Fibroblast of the aortic adventitia (primary cell): ENCODE measurements around the gene EPHA7. TPM values are rescaled to one million over a fixed set of nuclear protein-coding genes. Genes with fewer than 3 reads are reported as not detected.

Source experiments
- DNase-seq: peaks from one replicate; pipeline ENCODE4 v3.0.0-alpha.2; 2010; ENCODE audit warnings: low read depth
- H3K4me3 ChIP-seq: 2 replicates; pipeline ENCODE4 v1.5.1; 2011; ENCODE audit warnings: low read depth, mild to moderate bottlenecking, control low read depth, low read length, moderate library complexity
- total RNA-seq: library from RNA; depleted of rRNA; stranded (reverse); fragments of >200 nt; gene quantifications from 2 replicates; pipeline ENCODE4 v1.2.3, GENCODE V29; 2012; ENCODE audit warnings: low replicate concordance
- TF ChIP-seq, protein P1 (sequence below): IDR thresholded peaks from 2 replicates; pipeline ENCODE4 v1.5.1; 2011; ENCODE audit warnings: mild to moderate bottlenecking, low read length, control low read depth, inconsistent platforms; ENCODE audit not compliant: insufficient read depth

The EPHA7 gene
- total RNA-seq, 1 donor: 1.5 TPM

DNA sequence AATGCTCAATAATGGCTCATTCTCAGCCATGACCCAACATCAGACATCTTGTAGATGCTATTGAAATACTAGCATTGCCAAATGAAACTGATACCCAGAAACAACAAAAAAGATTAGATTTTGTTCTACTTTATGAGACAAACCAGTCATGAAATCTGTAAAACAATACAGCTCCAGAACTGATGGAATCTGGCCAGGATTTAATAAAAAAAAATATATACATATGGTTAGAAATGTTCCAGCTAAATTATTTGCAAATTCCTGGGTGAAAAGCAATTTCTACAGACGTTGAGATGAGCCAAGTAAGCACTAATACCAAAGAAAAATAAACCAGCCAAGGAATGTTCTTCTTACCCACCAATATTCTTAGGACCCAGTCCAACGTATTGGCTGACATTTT, 201.3 kb downstream of the EPHA7 start:
- no peak for DNase-seq
- no peak overlapping the region for H3K4me3 ChIP-seq
- TF ChIP-seq, protein P1, sequence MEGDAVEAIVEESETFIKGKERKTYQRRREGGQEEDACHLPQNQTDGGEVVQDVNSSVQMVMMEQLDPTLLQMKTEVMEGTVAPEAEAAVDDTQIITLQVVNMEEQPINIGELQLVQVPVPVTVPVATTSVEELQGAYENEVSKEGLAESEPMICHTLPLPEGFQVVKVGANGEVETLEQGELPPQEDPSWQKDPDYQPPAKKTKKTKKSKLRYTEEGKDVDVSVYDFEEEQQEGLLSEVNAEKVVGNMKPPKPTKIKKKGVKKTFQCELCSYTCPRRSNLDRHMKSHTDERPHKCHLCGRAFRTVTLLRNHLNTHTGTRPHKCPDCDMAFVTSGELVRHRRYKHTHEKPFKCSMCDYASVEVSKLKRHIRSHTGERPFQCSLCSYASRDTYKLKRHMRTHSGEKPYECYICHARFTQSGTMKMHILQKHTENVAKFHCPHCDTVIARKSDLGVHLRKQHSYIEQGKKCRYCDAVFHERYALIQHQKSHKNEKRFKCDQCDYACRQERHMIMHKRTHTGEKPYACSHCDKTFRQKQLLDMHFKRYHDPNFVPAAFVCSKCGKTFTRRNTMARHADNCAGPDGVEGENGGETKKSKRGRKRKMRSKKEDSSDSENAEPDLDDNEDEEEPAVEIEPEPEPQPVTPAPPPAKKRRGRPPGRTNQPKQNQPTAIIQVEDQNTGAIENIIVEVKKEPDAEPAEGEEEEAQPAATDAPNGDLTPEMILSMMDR: no peak

DNA sequence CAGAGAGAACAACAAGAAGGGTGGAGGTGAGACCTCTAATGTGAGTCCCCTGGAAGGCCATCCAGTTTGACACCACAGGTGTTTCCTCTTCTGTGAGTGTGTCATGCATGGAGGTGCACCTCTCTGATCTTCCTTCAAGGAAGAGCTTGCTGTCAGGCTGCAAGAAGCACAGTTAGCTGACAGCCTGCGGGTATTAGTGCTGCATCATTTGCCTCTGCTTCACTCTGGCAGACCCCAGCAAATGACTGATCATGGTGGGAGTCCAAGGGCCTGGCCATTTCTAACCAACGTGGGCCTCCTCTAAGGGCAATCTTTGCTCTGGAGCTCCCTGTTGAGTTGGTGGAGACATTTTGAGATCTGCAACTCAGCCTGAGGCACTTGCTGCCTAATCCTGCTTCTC, 206.3 kb downstream of the EPHA7 start:
- H3K4me3 ChIP-seq: no peak overlapping the region
- no peak for DNase-seq
- TF ChIP-seq, protein P1: no peak

DNA sequence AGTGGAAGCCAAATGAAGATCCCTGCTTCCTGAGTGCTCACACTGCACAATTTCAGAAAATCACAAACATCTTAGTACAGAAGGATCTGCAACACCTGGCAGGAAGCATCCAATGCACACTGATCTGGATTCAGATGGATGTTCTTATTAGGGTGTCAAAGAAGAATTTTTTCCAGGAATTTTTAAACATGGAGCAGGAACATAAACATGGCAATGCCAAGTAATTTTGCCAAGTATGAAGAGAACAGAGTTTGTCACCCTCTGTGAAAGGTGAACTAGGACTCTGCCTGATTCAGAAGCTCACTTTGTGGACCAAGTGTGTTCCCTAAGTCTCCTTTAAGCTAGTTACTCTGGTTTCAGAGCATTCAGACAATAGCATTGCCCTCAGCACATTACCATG, 208.5 kb downstream of the EPHA7 start:
- no peak for DNase-seq
- H3K4me3 ChIP-seq: no peak overlapping the region
- TF ChIP-seq, protein P1: no peak

DNA sequence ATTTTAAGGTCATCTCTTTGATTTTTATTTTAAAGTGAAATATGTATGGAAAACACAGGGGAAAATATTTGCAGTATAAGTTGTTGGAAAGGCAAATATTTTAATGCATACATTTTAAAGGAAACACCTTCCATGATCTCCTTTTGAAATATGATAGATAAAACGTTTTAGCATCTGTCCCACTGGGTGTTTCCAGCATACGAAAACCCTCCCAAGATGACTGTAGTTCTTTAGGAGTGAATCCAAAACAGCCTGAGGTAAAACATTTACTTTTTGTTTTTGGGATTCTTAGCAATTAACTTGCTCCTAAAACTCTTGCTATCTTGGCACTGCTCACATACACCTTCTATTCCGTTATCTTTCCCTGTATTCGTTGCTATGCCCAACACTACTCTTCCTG, 210.0 kb downstream of the EPHA7 start:
- TF ChIP-seq, protein P1: no peak
- H3K4me3 ChIP-seq: no peak overlapping the region
- no peak for DNase-seq

DNA sequence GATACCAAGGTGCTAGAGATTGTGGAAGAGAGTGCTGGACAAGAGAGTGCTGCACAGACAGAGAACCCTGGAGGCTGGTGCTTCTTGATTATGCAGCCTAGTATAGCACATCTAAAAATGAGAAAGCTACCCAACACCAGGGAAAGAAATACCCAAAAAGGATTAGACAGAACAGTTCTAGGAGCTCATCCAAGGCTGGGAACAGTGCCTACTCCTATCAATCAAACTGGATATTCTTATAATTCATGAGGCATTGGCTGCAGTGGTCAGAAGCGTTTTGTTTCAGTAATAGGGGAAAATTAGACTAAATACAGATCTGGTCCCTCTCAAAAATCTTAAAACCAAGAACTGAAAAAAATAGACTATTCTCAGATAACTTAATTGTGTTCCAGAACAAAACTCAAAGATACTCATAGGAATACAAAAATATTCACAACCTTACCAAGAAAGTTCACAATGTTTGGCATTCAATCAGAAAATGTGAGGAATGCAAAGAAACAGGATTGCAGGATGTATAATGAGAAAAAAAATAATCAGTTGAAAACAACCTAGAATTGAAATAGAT, 222.9 kb downstream of the EPHA7 start:
- DNase-seq: no peak
- H3K4me3 ChIP-seq: no peak overlapping the region
- TF ChIP-seq, protein P1: no peak

DNA sequence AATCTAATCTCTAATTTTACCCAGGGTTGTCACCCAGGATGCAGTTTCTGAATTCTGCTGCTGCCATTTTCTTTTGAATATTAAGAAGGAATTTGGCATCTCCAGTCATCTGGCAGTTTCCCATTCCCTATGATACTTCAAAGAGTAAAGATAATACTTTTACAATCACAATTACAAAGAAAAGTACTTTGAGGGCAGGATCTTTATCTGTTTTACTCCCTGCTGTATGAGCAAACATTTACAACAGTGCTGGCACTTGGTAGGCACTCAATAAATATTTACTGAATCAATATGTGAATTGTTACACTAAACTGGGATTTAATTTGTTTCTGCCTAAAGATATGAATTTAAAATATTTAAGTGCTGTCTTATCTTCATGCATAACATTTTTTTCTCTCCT, 224.9 kb downstream of the EPHA7 start:
- no peak for DNase-seq
- no peak overlapping the region for H3K4me3 ChIP-seq
- TF ChIP-seq, protein P1: no peak

DNA sequence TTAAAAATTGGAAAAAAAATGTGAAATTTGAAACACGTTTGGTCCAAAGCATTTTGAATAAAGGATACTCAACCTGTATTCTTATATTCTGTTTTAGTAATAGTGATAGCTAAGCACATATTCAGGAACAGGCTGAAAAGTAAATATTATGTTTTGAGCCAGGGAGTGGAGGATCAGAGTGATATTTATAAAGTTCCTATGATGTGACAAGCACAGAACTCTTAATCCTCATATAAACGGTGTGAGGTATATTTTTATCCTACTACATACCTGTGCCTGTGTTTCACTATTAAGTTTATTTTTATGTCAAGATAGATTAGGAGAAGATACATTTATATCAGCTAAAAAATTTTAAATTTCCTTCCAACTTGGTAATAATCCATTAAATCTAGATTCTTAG, 225.5 kb downstream of the EPHA7 start:
- no peak for DNase-seq
- TF ChIP-seq, protein P1: no peak
- H3K4me3 ChIP-seq: no peak overlapping the region
